Kidney epithelial cell (primary cell): Measurements from ENCODE around the gene SHF. TPM values are rescaled to one million over a fixed set of nuclear protein-coding genes. Genes with fewer than 3 reads are reported as not detected.
A peak's percentile ranks its signal among the peaks of the same experiment; 100 is the strongest.

Source experiments
- DNase-seq: peaks from one replicate; pipeline ENCODE4 v3.0.0-alpha.2; 2010; ENCODE audit warnings: low read depth
- H3K27me3 ChIP-seq: 2 replicates; pipeline ENCODE4 v1.6.0; 2011; ENCODE audit warnings: low read length; ENCODE audit not compliant: control insufficient read depth, insufficient read depth
- H3K36me3 ChIP-seq: 2 replicates; pipeline ENCODE4 v1.5.1; 2011; ENCODE audit warnings: low read length; ENCODE audit not compliant: control insufficient read depth, insufficient read depth
- H3K4me3 ChIP-seq: 2 replicates; pipeline ENCODE4 v1.5.1; 2011; ENCODE audit warnings: low read depth, mild to moderate bottlenecking, control low read depth, low read length
- total RNA-seq: library from RNA; depleted of rRNA; stranded (reverse); fragments of >200 nt; gene quantifications from 2 replicates; pipeline ENCODE4 v1.2.3, GENCODE V29; 2015
- TF ChIP-seq, protein P1 (sequence below): IDR thresholded peaks from 2 replicates; pipeline ENCODE4 v1.5.1; 2011; ENCODE audit warnings: mild to moderate bottlenecking, moderate library complexity, low read length, control low read depth, inconsistent platforms; ENCODE audit not compliant: insufficient read depth, poor library complexity, severe bottlenecking

SHF gene
- total RNA-seq, 1 donor from 2014 or later: 1.6 TPM

DNA sequence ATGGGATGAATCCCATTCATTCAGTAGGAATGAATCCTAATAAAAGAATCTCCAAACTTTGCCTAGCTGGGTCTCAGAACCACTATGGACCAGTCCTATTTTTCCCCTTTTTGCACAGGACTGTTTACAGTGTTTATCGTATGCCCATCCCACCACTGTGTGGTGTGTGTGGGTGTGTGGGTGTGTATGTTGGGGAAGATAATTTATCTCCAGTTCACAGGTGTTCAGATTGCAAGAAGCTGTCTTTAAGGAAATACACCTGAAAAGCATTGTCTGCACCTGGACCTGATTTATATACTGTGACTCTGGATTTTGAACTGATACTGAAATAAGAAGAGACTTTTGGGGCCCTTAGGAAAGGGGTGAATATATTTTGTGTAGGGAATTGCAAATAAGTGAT lies 24.7 kb upstream of the SHF start:
- no peak for DNase-seq
- H3K4me3 ChIP-seq: no peak overlapping the region
- H3K27me3 ChIP-seq: no peaks in the 10 kb centered on the region
- H3K36me3 ChIP-seq: no peaks in the 10 kb centered on the region
- TF ChIP-seq, protein P1, sequence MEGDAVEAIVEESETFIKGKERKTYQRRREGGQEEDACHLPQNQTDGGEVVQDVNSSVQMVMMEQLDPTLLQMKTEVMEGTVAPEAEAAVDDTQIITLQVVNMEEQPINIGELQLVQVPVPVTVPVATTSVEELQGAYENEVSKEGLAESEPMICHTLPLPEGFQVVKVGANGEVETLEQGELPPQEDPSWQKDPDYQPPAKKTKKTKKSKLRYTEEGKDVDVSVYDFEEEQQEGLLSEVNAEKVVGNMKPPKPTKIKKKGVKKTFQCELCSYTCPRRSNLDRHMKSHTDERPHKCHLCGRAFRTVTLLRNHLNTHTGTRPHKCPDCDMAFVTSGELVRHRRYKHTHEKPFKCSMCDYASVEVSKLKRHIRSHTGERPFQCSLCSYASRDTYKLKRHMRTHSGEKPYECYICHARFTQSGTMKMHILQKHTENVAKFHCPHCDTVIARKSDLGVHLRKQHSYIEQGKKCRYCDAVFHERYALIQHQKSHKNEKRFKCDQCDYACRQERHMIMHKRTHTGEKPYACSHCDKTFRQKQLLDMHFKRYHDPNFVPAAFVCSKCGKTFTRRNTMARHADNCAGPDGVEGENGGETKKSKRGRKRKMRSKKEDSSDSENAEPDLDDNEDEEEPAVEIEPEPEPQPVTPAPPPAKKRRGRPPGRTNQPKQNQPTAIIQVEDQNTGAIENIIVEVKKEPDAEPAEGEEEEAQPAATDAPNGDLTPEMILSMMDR: no peak

DNA sequence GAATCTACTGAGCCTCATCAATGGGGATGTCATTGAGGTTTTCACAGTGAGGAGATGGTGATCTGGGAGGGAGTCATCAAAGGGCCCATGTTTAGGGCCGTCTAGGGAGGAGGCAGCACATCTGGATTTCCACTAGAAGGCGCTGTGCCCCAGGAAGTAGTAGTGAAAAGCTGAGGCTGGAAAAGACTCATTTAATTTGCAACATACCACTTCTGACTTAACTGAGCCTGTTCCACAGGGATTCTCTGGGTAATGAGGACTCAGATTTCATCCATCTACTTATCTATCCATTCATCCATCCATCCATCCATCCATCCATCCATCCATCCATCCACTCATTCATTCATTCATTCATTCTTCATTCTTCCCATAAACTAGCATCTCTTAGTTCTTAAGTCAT lies 17.4 kb upstream of the SHF start:
- H3K36me3 ChIP-seq: no peaks in the 10 kb centered on the region
- H3K27me3 ChIP-seq: no peaks in the 10 kb centered on the region
- no peak overlapping the region for H3K4me3 ChIP-seq
- TF ChIP-seq, protein P1: peak; percentile 89
- no peak for DNase-seq

DNA sequence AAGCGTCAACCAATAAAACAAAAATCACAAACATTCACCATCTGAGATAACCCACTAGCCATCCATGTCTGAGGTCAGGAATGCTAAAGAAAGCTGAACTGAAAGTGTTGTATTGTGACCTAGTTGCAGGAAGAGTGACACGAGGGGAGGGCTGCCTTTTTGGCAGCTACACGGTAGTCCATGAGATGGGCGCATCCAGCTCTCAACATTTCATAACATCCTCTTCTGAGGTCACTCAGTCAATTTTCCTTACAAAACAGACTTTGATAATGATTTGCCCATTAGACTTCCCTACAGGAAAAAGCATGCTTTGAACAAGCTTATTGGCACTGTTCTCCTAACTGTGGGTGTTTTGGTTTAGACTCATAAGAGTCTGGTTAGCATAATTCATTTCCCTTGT lies 15.4 kb upstream of the SHF start:
- no peaks in the 10 kb centered on the region for H3K36me3 ChIP-seq
- no peak for DNase-seq
- no peak overlapping the region for H3K4me3 ChIP-seq
- no peaks in the 10 kb centered on the region for H3K27me3 ChIP-seq
- TF ChIP-seq, protein P1: no peak

DNA sequence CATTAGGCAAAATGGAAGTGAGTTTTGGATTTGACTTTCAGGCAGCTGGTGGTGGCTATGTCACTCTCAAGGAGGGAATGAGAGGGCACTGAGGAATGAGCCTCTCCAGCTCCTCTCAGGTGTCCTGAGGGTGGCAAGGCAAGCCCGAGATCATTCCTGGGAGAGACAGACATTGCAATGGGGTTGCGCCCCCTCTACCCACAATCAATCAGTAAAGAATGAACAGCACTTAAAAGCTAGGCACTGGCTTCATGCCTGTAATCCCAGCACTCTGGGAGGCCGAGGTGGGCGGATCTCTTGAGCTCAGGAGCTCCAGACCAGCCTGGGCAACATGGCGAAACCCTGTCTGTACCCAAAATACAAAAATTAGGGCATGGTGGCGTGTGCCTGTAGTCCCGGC lies 14.1 kb upstream of the SHF start:
- no peak overlapping the region for H3K4me3 ChIP-seq
- H3K27me3 ChIP-seq: no peaks in the 10 kb centered on the region
- no peaks in the 10 kb centered on the region for H3K36me3 ChIP-seq
- no peak for DNase-seq
- TF ChIP-seq, protein P1: no peak

DNA sequence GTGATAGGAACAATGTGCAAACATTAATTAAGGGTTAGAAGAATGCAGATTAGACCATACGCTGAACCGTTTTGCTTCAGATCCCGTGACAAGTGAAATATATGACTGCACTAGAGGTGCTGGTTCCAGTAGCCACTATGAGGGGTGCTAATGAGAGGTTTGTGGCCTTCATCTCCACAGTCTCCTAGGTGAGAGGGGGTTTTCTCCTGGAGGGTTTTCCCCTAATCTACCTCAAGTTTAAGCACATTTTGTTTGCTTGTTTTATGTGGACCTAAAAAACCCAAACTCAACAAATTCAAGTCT lies 13.7 kb upstream of the SHF start:
- TF ChIP-seq, protein P1: no peak
- Histone ChIP-seq H3K27me3 (no peaks in the 10 kb centered on the region), H3K4me3 (no peak overlapping the region), H3K36me3 (no peaks in the 10 kb centered on the region)
- no peak for DNase-seq

DNA sequence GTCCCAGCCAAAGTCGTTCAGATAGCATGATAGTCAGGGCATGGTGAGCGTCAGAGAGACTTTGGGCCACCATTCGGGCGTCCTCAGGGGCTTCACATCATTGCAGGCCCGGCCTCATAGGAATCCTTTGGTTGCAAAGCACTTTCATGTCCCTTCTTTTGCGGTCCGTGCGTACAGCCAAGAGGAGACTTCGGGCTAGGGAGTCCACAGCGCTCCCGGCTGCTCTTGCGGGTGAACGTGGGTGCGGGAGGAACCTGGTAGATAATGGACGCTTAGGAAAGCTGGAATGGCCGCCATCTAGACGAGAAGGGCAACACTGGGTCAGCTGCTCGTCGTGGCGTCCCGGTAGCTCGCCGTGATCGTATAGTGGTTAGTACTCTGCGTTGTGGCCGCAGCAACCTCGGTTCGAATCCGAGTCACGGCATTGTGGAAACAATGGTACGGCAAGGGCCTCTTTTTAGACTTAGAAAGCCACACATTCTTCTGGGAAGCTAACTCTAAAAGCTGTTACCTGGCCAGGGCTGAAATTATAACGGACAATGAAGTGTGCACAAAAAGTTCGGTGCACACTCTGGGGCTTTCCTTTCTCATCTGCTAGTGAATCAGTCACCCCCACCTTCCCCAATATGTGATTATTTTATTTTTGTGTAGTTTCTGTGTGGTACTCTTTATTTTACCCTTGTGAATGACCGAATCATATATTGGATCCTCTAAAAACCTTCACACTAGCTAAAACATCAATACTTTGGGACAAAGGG lies 13.2 kb upstream of the SHF start:
- Histone ChIP-seq H3K27me3 (no peaks in the 10 kb centered on the region), H3K36me3 (no peaks in the 10 kb centered on the region), H3K4me3 (peak overlapping the region; percentile 46)
- TF ChIP-seq, protein P1: no peak
- no peak for DNase-seq
